Ureter (tissue), 1 donor: Measurements from ENCODE around the gene DMWD. TPM values are rescaled to one million over a fixed set of nuclear protein-coding genes. Genes with fewer than 3 reads are reported as not detected.
"Not testable (repeated sequence)": the region's sequence is repeated elsewhere in the genome, so short reads cannot be mapped to it uniquely, and the experiment has no call there.

ENCODE experiments used
- DNase-seq: peaks from one replicate; pipeline ENCODE4 v3.0.0-alpha.2; 2020; ENCODE audit warnings: low spot score
- total RNA-seq: library from RNA; stranded (reverse); gene quantifications from one replicate; pipeline ENCODE4 v1.2.4, GENCODE V29; 2023
- donor health status: DM: yes; HTN: yes; CAD: no.

The DMWD gene
- total RNA-seq, 1 donor from 2014 or later: 64.2 TPM

DNA sequence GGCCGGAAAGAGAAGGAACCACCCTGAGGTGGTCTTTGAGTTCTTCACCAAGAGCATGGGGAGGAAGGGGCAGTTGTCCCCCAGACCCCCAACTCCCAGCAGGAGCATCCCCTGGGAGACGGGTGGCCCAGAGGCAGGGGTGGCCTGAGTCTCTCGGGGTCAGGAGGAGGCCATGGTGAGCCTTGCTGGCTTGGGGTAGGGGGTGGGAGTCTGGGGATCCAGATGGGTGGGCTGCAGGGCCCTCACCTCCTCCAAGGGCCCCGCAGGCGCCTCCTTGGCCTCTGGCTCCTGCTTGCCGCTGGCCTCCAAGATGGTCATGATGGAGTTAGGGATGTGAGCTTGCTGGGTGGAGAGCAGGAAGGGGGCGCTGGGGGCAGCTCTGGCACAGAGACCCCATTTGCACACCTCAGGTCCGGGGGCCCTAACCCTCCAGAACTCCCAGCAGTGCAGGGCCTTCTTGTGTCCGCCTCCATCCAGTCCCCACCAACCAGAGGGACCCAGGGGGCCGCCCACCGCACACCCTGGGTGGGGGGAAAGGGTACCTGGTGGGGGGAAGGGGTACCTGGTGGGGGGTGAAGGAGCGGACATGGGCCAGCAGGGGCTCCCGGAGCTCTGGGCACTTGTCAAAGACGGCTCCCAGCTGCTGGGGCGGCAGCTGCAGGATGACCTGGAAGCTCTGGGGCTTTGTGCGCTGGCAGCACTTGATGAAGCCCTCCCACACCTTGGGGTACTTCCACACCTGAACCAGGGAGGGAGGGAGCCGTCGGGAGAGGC is 23.8 kb upstream of the DMWD start:
- DNase-seq: no peak

DNA sequence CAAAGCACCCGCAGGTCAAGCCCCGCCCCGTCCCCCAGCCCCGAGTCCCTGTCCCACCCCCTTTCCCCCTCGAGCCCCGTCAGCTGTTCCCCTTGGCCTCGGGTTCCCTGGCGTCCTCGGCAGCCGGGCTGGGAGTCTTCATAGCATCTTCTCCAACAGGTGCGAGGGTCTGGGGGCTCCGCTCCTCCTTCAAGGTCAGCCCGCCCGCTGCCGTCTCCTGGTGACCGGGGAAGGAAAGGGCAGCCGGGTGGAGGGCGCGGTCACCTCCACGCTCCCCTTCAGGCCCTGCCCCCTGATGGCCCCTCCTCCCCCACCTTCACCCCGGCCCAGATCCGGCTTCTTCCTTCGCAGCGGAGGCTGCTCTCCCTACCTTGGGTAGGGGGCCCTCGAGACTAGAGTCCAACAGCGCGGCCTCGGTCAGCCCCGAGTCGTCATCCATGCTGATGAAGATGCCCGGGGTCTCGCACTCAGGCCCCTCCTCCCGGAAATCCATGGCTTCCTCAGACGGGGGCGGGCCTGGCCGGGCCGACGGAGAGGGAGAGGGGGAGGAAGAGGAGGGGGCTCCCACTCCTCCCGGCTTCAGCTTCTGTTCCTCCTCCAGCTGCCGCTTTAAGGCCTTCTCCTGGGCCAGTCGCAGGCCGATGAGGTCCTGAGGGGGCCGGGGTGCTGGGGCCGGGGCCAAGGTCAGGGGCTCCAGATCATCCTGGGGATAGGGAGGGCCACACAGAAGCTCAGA is 23.0 kb upstream of the DMWD start:
- no peak for DNase-seq

DNA sequence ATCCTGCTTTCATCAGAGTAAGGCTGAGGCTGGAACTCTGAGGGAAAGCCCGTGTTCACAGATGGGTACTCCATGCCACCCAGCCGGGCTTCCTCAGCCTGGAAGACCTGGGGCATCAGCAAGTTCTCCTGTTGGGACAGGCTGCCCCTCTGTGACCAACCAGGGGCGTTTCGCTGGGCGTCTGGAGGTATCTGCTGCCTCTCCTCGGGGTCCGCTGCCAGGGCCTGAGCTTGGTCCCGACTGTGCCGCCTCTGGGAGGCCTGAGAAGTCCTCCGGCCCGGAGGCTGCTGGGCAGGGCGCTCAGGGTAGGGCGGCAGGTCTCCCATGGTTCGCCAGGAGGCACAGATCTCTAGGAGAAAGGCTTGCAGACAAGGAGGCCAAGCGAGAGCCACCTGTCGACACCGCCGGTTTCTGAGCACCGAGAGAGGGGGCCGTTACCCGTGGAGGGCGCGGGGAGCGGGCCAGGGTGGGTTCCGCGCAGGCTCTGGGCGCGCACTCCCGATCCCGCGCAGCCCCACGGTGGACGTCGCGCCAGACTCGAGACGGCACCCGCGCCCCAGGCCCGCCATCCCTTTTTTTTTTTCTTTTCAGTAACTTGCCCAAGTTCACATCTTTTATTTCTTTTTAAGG is 22.3 kb upstream of the DMWD start, which contains the start of gene RSPH6A:
Gene RSPH6A, minus strand, starts transcription at position 458 of the 630 bp plus-strand sequence. Its CDS starts 132 bp downstream, at position 326.
- no peak for DNase-seq

GRCh38 chr19:45814166-45814780 is 21.6 kb upstream of the DMWD start:
- DNase-seq: no peak

- no peak for DNase-seq
Measured at GRCh38 chr19:45812297-45812696, 19.7 kb upstream of the DMWD start.

GRCh38 chr19:45809643-45810159 is 17.1 kb upstream of the DMWD start:
- DNase-seq: no peak

- DNase-seq: no peak
Measured at GRCh38 chr19:45805719-45806118, 13.1 kb upstream of the DMWD start.

GRCh38 chr19:45804959-45805230 is 12.2 kb upstream of the DMWD start:
- DNase-seq: no peak

GRCh38 chr19:45804140-45804958 is 11.7 kb upstream of the DMWD start:
- no peak for DNase-seq

GRCh38 chr19:45801603-45802175 is 9.0 kb upstream of the DMWD start:
- DNase-seq: no peak

- no peak for DNase-seq
Measured at GRCh38 chr19:45800070-45800553, 7.5 kb upstream of the DMWD start.

GRCh38 chr19:45799541-45799940 is 6.9 kb upstream of the DMWD start:
- DNase-seq: not testable (repeated sequence)

DNA sequence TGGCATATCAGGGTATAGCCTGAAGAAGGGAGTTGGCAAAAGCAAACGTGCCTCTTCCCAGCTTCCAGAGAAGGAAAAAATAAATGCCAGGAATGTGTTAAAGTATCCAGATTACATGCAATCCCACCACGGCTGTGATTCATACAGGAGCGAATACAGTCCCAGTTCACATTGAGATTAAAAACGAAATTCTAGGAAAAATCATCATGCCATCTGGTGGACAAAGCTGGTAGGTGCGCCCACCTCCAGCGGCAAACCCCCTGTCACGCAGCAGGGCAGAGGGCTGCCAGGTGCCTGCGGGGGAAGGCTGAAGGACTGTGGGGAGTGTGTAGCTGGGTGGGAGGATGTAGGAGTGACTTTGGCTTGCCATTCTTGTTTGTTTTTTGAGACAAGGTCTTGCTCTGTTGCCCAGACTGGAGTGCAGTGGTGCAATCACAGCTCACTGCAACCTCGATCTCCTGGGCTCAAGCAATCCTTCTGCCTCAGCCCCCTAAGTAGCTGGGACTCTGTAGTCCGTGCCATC is 6.4 kb upstream of the DMWD start:
- DNase-seq: no peak

- no peak for DNase-seq
Measured at GRCh38 chr19:45794627-45795026, 2.0 kb upstream of the DMWD start.

GRCh38 chr19:45793876-45794275 is 1.2 kb upstream of the DMWD start:
- no peak for DNase-seq

GRCh38 chr19:45793178-45793564 is 526 bp upstream of the DMWD start:
- DNase-seq: no peak

DNA sequence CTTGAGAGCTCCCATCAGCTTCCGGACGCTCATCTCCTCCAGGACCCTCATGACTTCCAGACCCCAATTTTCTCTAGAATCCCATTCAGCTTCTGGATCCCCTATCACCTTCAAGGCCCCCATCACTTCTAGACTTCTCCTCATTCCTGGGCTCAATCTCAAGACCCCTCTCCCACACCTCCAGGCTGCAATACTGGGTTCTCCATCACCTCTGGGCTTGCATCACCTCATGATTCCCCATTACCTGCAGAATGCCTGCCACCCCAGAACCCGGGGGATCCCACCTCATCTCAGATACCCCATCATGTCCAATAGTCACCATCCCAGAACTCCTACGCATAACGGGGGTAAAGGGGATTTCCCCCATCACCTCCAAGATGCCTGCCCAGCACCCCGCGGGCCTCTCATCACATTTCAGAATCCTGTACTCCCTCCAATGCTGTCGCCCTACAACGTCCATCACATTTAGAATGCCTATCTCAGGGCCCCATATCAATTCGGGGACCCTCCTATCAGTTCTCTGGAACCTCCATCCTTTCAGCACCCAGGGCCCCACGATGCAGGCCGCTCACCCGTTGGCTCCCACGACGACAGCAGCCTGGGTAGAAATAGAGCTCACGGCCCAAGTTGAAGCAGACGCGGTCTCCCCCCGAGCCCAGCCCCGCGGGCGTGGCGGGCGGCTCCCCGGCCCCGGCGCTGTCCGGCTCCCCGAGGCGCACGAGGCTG is 738 bp downstream of the DMWD start:
- no peak for DNase-seq

GRCh38 chr19:45790942-45791341 is 1.7 kb downstream of the DMWD start:
- no peak for DNase-seq

- DNase-seq: no peak
Measured at GRCh38 chr19:45789035-45789786, 3.4 kb downstream of the DMWD start.
